GM18505 (cell line): Measurements from ENCODE around the gene ACTR6.

Experiments
- ATAC-seq: cut with Tn5 transposase; IDR thresholded peaks from one replicate; pipeline ENCODE4 v1.9.1; 2021; ENCODE audit not compliant: unreplicated experiment
- POLR2A ChIP-seq: IDR thresholded peaks from 4 replicates; pipeline ENCODE4 v1.6.1; 2011; ENCODE audit warnings: borderline replicate concordance; ENCODE audit not compliant: insufficient read depth, insufficient read length; ENCODE audit errors: extremely low read depth

Gene ACTR6

DNA sequence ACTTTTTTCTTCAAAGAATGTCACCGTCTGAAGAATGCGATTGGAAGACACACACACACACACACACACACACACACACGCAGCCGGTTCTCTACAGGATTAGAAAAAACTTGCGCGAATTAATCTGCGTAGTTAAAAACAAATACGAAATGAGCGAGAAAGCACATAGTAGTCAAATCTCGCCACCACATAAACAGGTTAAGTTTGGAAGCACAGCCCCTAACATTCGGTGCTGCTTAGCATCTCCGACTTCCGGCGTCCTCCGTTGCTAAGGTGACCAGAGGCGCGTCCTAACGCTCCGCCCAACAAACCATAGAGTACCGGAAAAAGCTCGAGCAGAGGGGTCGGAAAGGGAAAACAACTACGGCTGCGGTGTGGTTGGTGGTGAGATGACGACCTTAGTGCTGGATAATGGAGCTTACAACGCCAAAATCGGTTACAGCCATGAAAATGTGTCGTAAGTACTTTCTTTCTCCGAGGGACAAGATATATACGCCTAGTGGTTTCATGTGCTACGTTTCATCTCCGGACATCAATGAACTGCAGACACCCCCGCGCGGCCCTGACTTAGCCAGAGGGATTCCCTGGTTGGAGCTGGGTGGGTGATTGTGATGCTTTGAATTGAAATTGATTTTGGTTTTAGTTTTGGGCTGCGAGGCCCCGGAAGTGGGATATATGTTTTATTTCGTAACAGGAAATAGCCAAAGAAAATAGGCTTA is at the start of gene ACTR6:
Gene ACTR6, plus strand, starts transcription at position 353 of the 719 bp plus-strand sequence. Its CDS starts 37 bp downstream, at position 390.
- ATAC-seq = peak; percentile 86
- TF ChIP-seq POLR2A = peak; percentile 84

DNA sequence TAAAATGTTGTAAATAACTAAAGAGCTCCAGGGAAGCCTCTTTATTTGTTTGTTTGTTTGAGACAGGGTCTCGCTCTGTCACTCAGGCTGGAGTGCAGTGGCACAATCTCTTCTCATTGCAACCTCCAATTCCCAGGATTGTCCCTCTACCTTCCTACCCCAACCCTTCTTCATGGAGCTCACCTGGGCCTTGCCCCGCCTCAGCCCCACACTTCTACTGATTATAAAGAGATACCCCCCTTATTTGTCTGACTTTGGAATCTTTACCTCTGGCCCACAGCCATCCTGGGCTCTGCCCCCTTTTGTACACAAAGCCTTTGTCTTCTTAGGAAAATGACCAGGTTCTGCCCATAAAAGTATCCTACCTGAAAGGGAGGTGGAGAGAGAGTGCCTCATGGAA is 48.8 kb upstream of the ACTR6 start:
- no peak for TF ChIP-seq POLR2A
- ATAC-seq = no peak

DNA sequence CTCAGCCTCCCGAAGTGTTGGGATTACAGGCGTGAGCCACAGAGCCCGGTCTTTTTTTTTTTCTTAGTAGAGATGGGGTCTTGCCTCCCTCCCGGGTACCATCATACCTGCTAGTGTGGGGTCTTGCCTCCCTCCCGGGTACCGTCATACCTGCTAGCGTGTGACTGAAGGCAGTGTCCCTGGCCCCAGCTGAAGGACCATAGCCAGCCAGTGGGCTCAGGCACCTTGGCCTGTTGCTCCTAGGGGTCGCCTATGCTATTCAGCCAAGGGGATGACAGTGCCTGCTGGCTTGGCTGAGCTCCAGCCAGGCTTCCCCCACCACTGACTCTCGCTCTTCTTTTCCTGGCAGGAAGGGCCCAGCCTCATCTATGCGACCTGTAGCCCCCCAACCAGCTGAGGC is 47.5 kb upstream of the ACTR6 start:
- ATAC-seq = no peak
- no peak for TF ChIP-seq POLR2A

DNA sequence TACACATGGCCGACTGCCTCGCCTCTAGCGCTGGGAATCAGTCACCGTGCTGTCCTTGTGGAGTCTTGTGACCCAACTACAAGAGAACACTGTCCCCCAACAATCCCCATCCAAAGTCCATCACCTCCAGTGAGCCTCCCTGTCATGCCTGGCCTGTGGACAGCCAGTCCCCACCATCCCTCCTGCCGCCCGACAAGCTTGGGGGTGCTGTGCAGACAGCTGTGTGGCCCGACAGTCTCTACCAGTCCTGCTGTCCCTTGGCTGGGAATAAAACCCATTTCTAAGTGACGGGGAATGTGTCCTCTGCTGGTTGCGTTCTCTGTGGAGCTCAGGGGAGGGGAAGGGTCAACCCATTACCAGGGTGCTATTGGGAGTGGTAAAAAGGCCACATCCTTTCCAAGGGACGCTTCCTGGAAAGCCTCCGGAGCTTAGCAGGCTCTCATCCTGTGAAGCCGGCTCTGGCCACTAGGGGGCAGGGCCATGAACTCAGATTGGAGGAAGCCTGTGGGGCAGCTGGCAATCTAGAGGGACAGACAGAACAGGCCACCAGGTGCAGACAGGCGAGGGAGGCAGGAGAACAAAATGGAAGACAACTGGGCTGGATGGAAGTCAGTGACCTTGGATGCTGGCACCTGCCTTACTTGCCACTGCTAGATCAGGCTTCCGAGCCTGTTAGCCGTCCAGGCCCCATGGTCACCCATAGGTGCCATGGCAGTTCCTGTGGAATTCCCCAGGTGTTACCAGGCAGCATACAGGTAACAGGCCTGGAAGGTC is 46.0 kb upstream of the ACTR6 start:
- ATAC-seq = peak; percentile 63
- TF ChIP-seq POLR2A = no peak

DNA sequence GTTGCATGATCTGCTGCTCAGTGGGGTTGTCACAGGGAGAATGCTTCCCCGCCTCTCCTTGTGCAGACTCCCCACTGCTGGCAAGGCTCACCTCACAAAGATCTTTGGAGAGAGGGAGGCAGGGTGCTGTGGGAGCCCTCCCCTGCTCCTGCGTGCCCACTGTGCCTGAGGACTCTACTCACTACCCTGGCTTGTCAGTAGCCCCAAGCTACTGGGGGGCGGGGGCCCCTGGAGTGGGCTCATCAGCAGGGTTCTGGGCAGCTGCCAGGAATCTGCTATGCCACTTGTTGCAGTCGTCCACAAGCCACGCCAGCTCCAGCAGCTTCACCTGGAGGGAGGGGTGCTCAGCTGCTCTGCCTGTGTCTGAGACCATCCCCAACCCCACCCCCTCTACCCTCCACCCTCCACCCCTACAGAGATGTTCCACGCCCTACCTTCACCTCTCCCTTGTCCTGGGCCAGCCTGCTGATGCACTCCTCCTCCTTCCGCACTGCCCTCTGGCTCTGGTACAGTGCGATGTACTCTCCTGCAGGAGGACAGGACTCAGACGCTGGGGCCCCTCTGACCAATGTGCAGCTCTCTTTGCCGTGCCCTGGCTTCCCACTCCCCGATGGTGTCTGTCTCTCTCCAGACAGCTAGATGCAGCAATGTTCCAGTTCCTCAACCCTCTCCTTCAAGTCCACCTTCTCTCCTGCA is 43.7 kb upstream of the ACTR6 start:
- TF ChIP-seq POLR2A = no peak
- ATAC-seq = no peak

DNA sequence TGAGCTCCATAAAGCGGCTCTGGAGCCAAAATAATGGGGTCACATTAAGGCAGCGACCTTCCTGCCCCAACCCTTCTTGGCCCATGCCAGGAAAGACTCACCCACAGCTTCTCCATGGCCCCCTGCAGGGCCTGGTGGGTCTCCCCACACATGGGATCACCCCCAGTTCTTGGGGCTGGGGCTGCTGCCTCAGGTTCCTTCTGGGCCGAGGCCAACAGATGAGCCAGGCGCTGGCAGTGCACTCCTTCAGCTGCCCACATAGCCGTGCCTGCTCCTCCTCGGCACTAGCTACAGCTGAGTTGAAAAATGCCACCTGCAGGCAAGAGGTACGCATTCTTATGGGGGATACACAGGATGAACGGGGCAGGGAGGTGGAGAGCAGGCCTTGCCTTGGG is 43.2 kb upstream of the ACTR6 start:
- no peak for TF ChIP-seq POLR2A
- no peak for ATAC-seq

DNA sequence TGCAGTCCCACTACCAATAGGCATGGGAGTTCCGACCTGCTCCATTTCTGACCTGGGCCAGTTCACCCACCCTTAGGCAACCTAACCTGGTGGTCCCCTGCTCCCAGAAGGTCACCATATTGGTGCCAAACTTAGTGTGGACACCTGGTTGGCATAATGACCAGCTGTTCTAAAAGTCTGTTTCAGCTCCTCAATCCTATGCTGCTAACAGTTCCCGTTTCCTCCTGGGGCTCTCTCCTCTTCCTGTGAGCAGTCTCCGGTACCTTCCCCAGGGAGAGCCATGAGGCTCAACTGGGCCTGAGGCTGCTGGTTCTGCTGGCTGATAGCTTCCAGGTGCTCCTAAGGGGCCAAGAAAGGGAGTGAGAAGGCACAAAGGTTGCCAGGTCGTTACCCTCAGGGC is 42.1 kb upstream of the ACTR6 start:
- TF ChIP-seq POLR2A = no peak
- ATAC-seq = no peak

DNA sequence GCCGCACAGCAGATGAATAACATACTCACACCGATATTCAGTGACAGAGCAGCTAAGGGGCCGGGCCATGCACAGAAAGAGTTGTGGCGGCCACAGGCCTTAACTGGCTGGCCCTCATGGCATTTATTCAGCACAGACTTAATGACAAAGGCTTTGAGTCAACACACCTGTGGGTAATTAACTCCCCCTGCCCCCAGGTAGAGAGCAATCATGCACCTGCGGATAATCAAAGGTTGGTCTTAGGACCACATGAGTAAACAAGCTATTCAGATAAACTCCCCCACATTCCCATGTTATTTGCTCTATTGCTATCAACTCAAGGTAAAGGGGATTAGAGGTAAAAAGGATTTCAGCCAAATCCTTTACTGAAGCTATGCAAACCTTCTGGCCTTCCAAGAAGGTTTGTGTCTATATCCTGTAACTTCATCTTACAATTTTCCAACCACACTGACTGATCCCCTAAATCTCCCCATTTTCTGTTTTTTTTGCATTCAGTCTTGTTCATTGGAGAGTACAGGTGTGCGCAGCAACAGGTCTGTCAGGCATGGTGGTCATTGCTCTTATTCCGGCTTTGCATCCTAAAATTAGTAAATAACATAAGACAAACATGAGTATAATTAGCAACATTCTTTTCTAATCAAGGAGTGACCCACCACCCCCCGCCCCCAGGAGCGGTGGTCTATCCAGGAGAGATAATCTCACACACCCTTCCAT is 41.1 kb upstream of the ACTR6 start:
- TF ChIP-seq POLR2A = no peak
- no peak for ATAC-seq

DNA sequence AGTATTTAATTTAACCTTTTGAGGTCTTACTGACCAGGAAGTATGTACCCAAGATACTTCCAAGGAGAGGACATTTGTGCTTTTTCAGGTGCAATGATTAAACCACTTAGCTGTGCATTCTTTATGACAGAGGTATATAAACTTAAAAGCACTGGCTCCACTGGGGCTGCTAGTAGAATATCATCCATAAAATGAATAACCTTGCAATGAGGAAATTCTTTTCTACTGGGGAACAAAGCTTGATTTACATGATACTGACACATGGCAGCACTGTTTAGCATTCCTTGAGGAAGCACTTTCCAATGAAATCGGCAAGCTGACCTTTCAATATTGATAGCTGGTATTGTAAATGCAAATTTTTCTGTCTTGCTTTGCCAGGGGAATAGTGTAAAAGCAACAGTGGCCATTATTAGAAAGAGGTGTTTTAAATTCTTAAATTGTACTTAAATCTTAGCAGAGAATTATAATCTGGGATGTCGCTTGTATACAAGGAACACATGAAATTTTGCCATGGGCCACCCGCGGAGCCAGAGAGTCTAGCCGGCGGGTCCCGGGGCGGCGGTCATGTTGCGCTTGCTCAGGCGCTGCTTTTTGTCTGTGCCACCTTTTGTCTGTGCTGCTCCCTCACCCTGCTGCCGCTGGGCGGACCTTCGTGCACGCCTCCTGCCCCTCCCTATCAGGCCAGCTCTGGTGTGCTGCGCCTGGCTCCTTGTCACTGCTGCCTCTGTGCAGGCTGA is 37.0 kb upstream of the ACTR6 start:
- no peak for TF ChIP-seq POLR2A
- ATAC-seq = peak; percentile 100

DNA sequence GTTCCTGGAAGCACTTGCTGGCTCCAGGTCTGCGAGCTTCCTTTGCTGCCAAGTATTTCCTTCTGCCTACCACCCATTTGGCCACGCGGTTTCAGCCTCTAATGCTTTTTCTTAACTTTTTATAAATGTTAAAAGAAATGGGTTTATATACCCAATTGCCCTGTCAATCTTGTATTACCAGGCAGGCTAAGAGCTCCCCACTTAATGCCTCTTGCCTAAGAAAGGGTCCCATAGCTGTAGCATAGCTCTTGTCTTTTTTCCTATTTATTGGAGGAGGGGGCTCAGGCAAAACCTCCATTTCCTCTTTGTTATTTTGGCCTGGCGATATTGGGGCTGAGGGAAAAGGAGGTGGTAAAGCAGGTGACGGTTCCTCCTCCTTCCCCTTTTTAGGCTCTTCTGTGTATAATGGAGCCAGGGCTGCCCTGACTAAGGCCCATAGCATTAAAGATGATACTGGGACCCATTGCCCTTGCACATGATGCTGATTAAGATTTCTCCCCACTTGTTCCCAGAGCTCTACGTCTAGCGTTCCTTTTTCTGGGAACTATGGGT is 36.4 kb upstream of the ACTR6 start:
- no peak for ATAC-seq
- no peak for TF ChIP-seq POLR2A

DNA sequence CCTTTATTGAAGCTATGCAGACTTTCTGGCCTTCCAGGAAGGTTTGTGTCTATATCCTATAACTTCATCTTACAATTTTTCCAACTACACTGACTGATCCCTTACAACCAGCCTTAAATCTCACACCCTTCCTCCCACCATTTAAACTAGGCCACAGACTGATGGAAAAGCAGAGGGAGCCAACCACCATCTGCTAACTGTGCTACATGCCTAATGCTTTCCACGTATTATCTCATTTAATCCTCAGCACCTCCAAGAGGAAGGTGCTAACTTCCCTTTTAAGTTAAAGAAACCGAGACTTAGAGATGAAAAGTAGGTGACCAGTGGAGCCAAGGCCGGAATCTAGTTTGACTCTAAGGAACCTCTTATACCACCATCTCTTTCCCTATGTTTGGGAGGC is 35.3 kb upstream of the ACTR6 start:
- TF ChIP-seq POLR2A = no peak
- ATAC-seq = no peak

DNA sequence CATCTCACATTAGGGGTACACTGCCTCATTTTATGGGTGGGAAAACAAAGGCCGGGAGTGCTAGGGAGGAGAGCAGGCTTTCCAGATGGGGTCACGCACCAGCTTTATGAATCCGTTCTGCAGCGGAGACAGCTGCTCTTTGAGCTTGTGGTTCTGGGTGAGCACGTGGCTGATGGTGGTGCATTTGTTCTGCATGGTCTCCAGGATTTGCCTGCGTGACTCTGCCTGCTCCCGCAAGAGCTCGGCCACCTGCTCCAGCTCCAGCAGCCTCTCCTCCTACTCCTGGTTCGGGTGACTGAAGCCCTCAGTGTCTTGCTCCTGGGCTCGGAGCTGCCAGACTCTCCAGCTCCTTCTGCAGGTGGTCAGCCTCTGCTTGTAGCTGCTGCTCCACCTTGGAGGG is 34.4 kb upstream of the ACTR6 start:
- ATAC-seq = no peak

More for the DNA sequence above, 34.4 kb upstream of the ACTR6 start:
- no peak for TF ChIP-seq POLR2A
